ENCODE data around the gene DDN. TPM values are rescaled to one million over a fixed set of nuclear protein-coding genes. Genes with fewer than 3 reads are reported as not detected.

DDN gene
- total RNA-seq, 1 experiment from 2014 or later, result 3.5 TPM

DNA sequence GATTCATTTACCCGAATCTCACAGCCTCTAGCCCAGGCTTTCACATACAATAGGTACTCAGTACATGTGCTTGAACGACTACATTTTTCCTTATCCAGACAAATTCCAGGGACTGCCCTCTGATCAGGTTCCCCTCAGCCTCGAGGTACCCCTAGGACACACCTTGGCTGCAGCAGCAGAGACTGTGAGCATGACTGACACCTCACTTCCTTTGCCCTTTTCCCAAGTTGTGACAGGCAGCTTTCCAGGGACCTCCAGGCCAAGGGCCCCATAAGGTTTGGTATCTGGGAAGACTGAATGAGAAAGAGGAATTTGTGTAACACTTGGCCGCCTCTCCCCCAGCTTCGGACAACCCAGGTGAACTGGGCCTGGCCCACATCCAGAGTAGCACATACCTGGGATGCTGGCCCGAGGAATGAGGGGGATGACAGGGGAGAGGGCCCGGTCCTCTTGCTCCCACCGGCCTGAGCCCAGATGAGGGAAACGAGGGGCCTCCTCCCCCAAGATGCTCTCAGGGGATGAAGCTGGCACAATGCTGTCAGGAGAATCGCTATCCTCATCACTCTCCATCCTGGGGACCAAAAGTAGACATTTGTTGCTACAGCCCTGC lies 29.6 kb upstream of the DDN start:
- Histone ChIP-seq H2AFZ (ENCODE audit: low read length) (no peak overlapping the region), H3K4me3 (ENCODE audit: low read length) (no peak overlapping the region), H3K9me2 (replicated peaks; ENCODE audit: low read length) (no peaks in the 10 kb centered on the region), H3K27me3 (ENCODE audit: low read length) (no peaks in the 10 kb centered on the region), H3K27ac (ENCODE audit: low read length) (no peak overlapping the region), H3K9ac (ENCODE audit: low read length) (no peak overlapping the region), H3K4me1 (ENCODE audit: insufficient read depth, low read length) (no peaks in the 10 kb centered on the region), H3K36me3 (ENCODE audit: low read depth, low read length) (peaks cover 45% of the 10 kb centered on the region), H3K9me3 (ENCODE audit: low read length) (no peaks in the 10 kb centered on the region), H3K4me2 (ENCODE audit: low read length) (no peak overlapping the region), H3K79me2 (ENCODE audit: low read length) (no peaks in the 10 kb centered on the region), H3F3A (ENCODE audit: low read length, unreplicated experiment) (no peaks in the 10 kb centered on the region), H4K20me1 (ENCODE audit: low read length) (no peaks in the 10 kb centered on the region)
- TF ChIP-seq EZH2 (IDR thresholded peaks at IDR 0.05; ENCODE audit: low read length, unreplicated experiment) (no peak), EZH2phosphoT487 (IDR thresholded peaks at IDR 0.05; ENCODE audit: borderline replicate concordance, low read length) (no peak), CTCF (conservative IDR thresholded peaks at IDR 0.05; ENCODE audit: low read depth, low read length) (no peak)
- ChIA-PET POLR2A (ENCODE audit: unreplicated experiment) (no interaction called here), CTCF (no interaction called here)
- DNase-seq, result no peak
- no peak for ATAC-seq
- no TSS peak for BruUV-seq (replicated peaks)
- intact Hi-C loops (cut with micrococcal nuclease), result no loop called here

- H3K79me2 ChIP-seq (ENCODE audit: low read length), result no peaks in the 10 kb centered on the region
- no peak overlapping the region for H2AFZ ChIP-seq (ENCODE audit: low read length)
- ChIA-PET POLR2A (ENCODE audit: unreplicated experiment) (no interaction called here), CTCF (no interaction called here)
- ATAC-seq (no peak), DNase-seq (no peak)
- H3K4me1 ChIP-seq (ENCODE audit: insufficient read depth, low read length), result no peaks in the 10 kb centered on the region
- no peaks in the 10 kb centered on the region for H3K9me2 ChIP-seq (replicated peaks; ENCODE audit: low read length)
- no peak for TF ChIP-seq EZH2phosphoT487 (IDR thresholded peaks at IDR 0.05; ENCODE audit: borderline replicate concordance, low read length)
- TF ChIP-seq CTCF (conservative IDR thresholded peaks at IDR 0.05; ENCODE audit: low read depth, low read length), result no peak
- TF ChIP-seq EZH2 (IDR thresholded peaks at IDR 0.05; ENCODE audit: low read length, unreplicated experiment), result no peak
- BruUV-seq (replicated peaks), result no TSS peak
- H3K4me3 ChIP-seq (ENCODE audit: low read length), result no peak overlapping the region
- H3K27ac ChIP-seq (ENCODE audit: low read length), result no peak overlapping the region
- H3F3A ChIP-seq (ENCODE audit: low read length, unreplicated experiment), result no peaks in the 10 kb centered on the region
- no peaks in the 10 kb centered on the region for H3K9me3 ChIP-seq (ENCODE audit: low read length)
- H3K27me3 ChIP-seq (ENCODE audit: low read length), result no peaks in the 10 kb centered on the region
- H3K9ac ChIP-seq (ENCODE audit: low read length), result no peak overlapping the region
- no peak overlapping the region for H3K4me2 ChIP-seq (ENCODE audit: low read length)
- intact Hi-C loops (cut with micrococcal nuclease), result no loop called here
- H3K36me3 ChIP-seq (ENCODE audit: low read depth, low read length), result peaks cover 44% of the 10 kb centered on the region
- H4K20me1 ChIP-seq (ENCODE audit: low read length), result no peaks in the 10 kb centered on the region
Measured at GRCh38 chr12:49027846-49028555, 28.8 kb upstream of the DDN start.

Data from PC-3 (cell line).